G401.6 (cell line): ENCODE results near the gene WNT2.
"Not testable (repeated sequence)": the region's sequence is repeated elsewhere in the genome, so short reads cannot be mapped to it uniquely, and the experiment has no call there.

Experiments used
- FAIRE-seq: peaks from 2 replicates; lab custom pipeline; 2012; peaks lifted over from hg19 to GRCh38; lab: Jason Lieb, UNC

Gene WNT2

DNA sequence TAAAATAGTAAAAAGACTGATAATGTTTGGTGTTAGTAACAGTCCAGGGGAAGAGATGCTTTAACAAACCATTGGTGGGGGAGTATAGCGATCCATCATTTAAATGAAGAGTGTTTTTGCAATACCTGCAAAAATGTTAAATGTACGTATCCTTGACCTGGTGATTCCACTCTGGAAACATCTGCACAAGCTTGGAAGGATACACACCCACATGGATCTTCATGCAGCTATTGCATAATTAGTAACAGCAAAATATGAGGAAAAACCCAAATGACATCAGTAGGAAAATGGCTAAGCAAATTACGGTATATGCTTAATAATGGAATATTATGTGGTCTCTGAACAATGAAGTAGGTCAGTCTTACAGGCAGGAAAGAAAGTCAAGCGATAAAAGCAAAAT lies 20.5 kb downstream of the WNT2 start:
- no peak for FAIRE-seq

DNA sequence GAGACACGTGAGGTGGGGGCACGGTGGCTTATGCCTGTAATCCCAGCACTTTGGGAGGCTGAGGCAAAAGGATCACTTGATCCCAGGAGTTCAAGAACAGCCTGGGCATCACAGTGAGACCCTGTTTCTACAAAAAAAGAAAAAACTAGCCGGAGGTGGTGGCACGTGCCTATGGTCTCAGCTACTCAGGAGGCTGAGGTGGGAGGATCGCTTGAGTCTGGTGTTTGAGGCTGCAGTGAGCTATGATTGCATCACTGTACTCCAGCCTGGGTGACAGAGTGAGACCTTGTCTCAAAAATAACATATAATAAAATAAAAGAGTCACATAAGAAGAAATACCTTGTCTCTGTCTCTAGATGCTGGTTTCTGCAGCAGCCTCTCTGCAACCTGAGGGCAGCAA lies 22.4 kb downstream of the WNT2 start:
- not testable (repeated sequence) for FAIRE-seq

GRCh38 chr7:117297606-117298005 lies 25.3 kb downstream of the WNT2 start:
- FAIRE-seq = no peak

GRCh38 chr7:117296066-117296465 lies 26.8 kb downstream of the WNT2 start:
- no peak for FAIRE-seq

DNA sequence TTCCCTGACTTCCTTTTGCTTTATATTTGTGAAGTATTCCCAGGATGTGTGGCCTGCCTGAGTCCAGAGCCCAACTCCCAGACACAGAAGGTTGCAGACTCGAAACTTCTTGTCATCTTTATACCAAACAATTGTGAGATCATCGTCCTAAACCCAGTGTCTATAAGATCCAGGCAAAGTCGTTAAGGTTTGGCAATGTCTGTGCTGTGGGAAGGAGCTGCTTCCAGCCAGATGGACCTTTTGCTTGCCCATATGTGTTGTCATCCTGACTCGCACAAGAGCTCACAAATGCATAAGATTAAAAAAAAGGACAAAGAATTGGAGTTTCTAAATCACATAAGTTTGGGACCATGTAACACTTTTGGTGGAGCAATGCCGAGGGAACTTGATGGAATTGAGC lies 37.0 kb downstream of the WNT2 start:
- FAIRE-seq = no peak

- FAIRE-seq = no peak
These were observed 38.2 kb downstream of the WNT2 start for GRCh38 chr7:117284692-117285091.

DNA sequence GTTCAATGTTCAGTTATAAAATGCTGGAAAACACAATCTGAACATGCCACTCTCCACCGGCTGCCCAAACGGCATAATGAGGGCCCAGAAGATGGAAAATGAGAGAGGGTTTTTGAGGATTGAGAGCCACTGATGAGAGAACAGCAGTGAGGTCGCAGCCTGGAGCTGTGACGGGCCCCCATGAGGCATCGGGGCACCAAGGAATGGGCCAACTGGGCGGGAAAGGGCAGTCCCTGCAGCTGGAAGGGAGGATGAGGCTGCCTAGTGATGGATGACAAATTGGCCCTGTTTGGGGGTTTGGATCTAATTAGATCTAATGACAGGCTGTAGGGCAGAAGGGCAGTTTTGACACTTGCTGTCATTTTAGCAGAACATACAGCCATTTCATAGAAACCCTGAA lies 39.1 kb downstream of the WNT2 start:
- no peak for FAIRE-seq

DNA sequence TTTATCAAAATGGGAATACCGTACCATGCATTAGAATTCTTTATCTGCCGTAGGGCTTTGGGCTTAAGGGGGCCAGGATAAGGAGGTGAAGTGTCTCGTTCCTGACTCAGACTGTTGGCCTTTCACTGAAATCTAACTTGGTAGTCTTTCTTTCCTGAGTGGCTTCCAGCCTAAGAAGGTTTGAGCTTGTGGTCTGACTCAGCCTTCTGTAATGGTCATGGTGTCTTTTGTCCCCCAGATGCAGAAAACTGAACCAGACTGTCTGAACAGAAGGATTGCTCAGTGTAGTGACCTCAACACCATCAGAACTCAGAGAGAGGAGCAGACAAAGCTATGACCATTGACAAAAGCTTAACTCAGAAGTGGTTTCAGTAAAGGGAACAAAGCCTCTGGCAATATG lies 39.5 kb downstream of the WNT2 start:
- FAIRE-seq = no peak

DNA sequence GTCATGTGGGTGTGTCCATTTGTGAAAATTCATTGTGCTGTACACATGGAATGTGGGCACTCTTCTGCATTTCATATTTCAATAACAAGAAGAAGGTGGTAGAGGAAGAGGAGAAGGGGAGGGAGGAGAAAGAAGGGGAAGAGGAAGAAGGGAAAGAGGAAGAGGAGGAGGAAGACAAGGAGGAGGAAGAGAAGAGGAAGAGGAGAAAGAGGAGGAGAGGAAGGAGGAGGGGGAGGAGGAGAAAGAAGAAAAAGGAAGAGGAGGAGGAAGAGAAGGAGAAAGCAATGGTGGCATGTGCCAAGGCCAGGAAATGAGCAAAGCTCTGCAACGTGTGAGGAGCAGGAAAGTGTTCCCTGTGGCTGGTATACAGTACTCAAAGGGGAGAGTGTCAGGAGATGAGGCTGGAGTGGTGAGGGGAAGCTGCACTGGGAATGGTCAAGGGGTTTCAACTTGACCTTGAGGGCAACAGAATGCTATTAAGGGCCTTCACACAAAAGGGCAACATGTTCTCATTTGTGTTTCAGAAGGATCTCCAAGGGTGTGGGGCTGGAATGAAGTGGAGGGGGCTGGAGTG lies 40.5 kb downstream of the WNT2 start:
- FAIRE-seq = no peak

- no peak for FAIRE-seq
These were observed 41.3 kb downstream of the WNT2 start for GRCh38 chr7:117281562-117281961.

DNA sequence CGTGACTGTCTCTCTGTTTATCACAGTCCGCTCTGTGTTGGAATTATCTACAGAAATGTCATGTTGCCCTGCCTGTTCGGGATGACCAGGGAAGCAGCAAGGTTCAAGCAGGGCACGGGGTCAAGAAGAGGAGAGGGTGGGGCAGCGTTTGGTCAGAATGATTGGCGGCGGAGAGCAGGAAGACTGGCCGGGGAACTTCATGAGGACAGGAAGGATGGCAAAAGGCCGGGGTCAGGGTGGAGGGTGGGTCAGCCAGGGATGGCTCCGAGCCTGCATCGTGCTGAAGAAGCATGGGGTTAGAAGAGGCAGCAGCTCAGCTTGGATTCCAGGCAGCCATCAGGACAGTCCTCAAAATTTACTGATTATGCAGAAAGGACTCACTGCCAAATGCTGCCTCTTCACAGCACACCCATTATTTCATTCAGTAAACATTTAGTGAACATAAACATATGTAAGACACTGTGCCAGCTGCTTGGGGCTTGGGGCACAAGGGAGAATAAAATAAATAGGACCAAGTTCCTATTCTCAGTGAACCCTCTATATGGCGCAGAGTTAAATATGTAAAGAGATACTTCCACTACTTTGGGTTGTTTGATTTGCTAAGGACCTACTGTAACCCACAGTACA lies 42.8 kb downstream of the WNT2 start:
- FAIRE-seq = no peak

GRCh38 chr7:117279203-117279602 lies 43.7 kb downstream of the WNT2 start:
- FAIRE-seq = no peak

- FAIRE-seq = no peak
These were observed 44.8 kb downstream of the WNT2 start for GRCh38 chr7:117278040-117278439.

DNA sequence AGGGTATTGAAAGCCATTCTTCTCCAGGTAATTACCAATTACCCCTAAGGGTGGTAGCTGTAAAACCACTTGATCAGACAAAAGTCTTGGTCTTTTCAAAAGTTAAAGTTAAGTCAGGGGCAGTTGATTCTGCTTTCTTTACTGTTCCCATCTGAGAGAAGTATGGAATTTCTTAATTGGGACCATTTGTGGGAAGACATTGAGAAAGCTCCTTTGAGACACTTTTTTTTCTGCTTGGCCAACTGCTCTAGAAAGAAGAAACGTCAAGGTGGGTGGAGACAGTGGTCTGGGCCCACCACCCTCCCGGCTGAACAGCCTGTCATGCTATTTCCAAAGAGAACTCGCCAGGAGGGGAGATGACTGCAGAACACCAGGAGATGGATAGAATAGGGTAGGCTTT lies 45.3 kb downstream of the WNT2 start:
- FAIRE-seq = no peak

DNA sequence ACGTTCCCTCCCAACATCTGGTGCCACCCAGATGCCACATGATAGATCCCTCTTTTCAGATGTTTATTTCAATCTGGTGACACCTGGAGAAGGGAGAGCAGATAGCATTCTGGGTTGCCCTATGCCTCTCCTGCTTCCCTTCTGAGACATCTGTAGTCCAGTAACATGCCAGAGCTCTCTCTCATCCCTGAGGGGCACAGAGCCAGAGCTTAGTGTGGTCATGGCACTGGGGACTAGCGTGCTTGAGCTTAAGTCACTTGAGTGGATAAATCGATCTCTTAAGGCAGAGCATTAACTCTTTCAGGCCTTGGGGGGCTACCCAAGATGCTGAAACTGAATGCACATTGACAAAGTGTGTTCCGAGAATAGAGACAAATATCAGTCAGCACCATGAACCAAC lies 47.9 kb downstream of the WNT2 start:
- no peak for FAIRE-seq

DNA sequence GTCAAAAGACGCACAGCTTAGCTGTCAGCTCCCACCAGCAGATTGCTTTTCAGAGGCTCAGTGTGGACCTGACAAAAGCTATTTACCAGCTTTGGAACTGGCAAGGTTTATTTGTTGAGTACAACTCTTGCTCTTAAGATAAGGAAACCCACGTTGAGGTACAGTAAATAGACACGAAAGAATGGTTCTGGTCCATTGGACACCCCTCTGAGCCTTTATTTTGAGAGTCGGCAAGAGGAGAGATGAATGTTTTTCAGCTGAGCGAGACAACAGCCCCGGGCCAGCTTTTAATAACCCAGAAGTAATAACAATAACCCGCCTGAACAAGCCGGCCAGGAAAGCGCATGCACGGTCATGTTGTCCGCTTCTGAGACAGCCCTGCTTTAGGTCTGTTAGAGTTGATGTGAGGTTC lies 49.0 kb downstream of the WNT2 start:
- no peak for FAIRE-seq

DNA sequence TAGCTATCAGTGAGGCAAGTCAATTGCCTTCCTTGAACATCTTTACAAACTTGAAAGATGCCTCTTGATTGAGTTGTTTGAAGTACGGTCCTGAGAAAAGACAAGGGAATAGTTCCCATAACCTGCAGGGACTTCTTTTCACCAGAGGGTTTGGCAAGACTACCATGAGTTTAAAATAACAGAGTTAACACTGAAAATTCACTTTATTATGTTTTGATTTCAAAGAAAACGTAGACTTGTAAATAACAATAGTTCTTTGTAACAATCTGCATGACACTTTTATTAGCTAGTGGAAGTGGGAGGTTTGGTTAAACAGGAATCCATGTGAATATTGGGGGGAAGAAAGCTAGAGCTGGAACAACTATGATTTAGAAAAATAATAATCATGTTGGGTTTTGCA lies 49.5 kb downstream of the WNT2 start:
- FAIRE-seq = no peak

DNA sequence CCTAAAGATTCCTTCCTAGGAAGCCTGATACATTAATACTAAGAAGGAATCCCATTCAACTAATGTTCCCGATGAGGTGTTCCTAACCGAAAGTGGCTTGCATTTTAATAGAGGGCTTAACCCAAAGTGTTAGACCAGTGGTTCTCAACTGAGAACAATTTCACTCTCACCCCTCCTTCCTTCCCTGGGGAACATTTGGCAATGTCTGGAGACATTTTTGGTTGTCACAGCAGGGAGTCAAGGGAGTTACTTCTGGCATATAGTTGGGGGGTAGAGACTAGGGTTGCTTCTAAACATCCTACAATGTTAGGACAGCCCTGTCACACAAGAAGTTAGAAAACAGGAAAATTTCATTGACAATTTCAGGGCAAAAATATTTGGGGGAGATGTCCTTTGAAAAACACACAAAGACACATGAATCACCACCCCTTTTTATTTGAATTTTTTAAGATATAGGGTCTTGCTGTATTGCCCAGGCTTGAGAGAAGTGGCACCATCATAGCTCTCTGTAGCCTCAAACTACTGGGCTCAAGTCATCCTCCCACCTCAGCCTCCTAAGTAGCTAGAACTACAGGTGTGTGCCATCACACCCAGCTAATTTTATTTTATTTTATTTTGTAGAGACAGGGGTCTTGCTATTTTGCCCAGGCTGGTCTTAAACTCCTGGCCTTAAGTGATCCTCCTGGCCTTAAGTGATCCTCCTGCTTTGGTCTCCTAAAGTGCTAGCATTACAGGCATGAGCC lies 50.7 kb downstream of the WNT2 start:
- no peak for FAIRE-seq

DNA sequence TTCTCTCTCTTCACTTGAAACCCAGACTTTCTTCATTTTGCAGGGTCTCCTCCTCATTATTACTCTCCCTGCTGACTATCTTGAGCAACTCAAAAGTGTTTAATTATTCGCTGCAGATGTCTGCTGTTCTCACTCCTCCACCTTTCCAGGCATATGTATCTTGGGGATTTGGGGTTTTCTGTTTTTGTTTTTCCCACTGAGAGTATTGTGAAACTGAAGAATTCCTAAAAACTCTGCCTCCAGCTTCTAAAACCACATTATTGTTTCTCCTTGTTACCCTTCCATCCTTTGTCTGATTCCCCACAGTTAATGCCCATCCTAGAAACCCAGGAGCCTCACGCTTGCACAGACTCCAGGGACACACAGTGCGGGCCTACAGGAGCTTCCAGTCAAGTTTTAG lies 51.3 kb downstream of the WNT2 start:
- no peak for FAIRE-seq

DNA sequence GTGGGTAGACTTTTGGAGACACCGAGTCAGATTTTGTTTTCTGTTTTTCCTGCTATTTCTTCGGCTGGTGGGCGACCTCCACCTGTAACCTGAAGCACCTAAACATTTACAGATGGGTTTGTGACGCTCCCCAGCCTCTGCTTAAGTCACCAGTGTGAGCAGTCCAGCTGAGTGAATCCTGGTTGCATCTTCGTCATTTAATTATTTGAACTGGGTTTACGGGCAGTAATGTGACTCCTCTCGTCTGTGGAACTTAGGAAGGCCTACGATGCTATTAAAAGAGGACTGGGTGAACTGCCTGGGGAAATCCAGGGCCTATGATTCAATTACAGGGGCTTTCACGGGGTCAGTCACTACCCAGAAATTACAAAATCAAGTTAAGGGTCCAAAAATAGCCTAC lies 52.5 kb downstream of the WNT2 start:
- no peak for FAIRE-seq

DNA sequence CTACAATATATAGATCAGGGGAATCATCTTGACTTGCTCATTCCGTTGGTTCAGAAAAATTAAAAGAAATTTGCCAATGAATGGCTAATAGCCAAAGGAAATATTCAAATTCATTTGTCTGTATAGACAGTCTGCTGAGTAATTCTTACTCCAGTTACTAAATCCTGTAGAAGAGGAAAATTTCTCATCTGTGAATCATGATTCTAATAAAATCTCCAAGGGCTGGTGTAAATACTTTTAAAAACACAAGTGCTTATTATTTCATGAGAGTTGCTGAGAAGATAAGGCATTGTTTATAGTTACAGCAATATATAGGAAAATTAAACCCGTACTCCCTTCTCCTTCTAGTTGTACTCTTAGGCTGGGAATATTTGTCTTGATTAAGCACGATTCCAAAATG lies 53.0 kb downstream of the WNT2 start:
- FAIRE-seq = no peak

GRCh38 chr7:117269417-117269816 lies 53.4 kb downstream of the WNT2 start:
- no peak for FAIRE-seq

GRCh38 chr7:117264716-117265115 lies 58.1 kb downstream of the WNT2 start:
- no peak for FAIRE-seq

- no peak for FAIRE-seq
These were observed 60.3 kb downstream of the WNT2 start for GRCh38 chr7:117262546-117262945.
